Psoas muscle (tissue), 8 donors: ENCODE results near the gene NCSTN. TPM values are rescaled to one million over a fixed set of nuclear protein-coding genes. Genes with fewer than 3 reads are reported as not detected.
A peak's percentile ranks its signal among the peaks of the same experiment; 100 is the strongest.

ENCODE experiments used
- ATAC-seq, 4 donors: fragments of 200-7000 bp; cut with Tn5 transposase; one replicate each; pipeline ENCODE4 v1.9.1; 2020; ENCODE audit warnings: moderate library complexity in 3 of 4, mild to moderate bottlenecking in 2 of 4
- DNase-seq, 2 donors: peaks; one replicate each; pipeline ENCODE4 v3.0.0-alpha.2; 2020
- H3K27ac ChIP-seq: fragments of 200-600 bp; one replicate; pipeline ENCODE4 v1.8.0; 2022
- H3K27me3 ChIP-seq, 3 donors: fragments of 200-600 bp in 1 of 3; one replicate each; pipeline versions ENCODE4 v1.6.1 to v1.8.0; 2013 to 2022; ENCODE audit warnings: low read length in 2 of 3, mild to moderate bottlenecking in 2 of 3, moderate library complexity in 1 of 3; ENCODE audit not compliant: insufficient read depth in 3 of 3
- H3K36me3 ChIP-seq, 2 donors: fragments of 200-600 bp in 1 of 2; one replicate each; pipeline versions ENCODE4 v1.6.1 to v1.8.0; 2013 to 2022; ENCODE audit warnings: low read depth in 1 of 2, mild to moderate bottlenecking in 1 of 2, moderate library complexity in 1 of 2; ENCODE audit not compliant: insufficient read depth in 1 of 2
- H3K4me1 ChIP-seq: fragments of 200-600 bp; one replicate; pipeline ENCODE4 v1.8.0; 2022
- H3K4me3 ChIP-seq: fragments of 200-600 bp; one replicate; pipeline ENCODE4 v1.8.0; 2022; ENCODE audit warnings: mild to moderate bottlenecking
- H3K9me3 ChIP-seq: fragments of 200-600 bp; one replicate; pipeline ENCODE4 v1.8.0; 2022
- CTCF ChIP-seq: fragments of 200-600 bp; IDR thresholded peaks from one replicate; pipeline ENCODE4 v1.8.0; 2022; ENCODE audit warnings: antibody characterized with exemption
- WGBS, 3 donors: extraction: QIAGEN DNeasy Blood & Tissue Kit; methylation state at CpG; one replicate each; pipeline versions ENCODE4 v1.1.6 to v1.1.7; 2013; 5-methylcytosine and 5-hydroxymethylcytosine counted together
- intact Hi-C, 2 donors: fragments of 100-400 bp; cut with DNase I; formaldehyde crosslinking; loops; one replicate each; pipeline versions ENCODE4 v1.11.0 to v1.14.2; 2022
- polyA plus RNA-seq, 3 donors: library from polyadenylated mRNA; stranded (reverse); fragments of 200-250 nt; gene quantifications; one replicate each; pipeline ENCODE4 v1.2.3, GENCODE V29; 2013
- total RNA-seq, 4 donors: library from RNA; stranded (reverse); fragmentation: NEBNext Ultra II Directional in 2 of 4; extraction: Animal tissue kit (Norgen Biotek cat#: 25700) in 2 of 4; gene quantifications; one replicate each; pipeline versions ENCODE4 v1.2.1 to v1.2.4, GENCODE V29; 2021 to 2023
- donor health status: healthy with polysubstance abuse.
- donor health status: DM: no; HTN: no; CAD: no; lungs with moderate emphysema.
- donor health status: Bipolar disorder and iron deficiency.
- donor health status: healthy.
- donor health status: DM: yes; HTN: yes; CAD: no.
- donor health status: DM: no; HTN: no; CAD: no.
- donor health status: DM: no; HTN: no; CAD: no.
- donor health status: DM: yes; HTN: yes; CAD: no.

Gene NCSTN
- total and polyA plus RNA-seq, 7 donors = 23.5 to 49.8 (median 33.6) TPM

GRCh38 chr1:160344936-160345335 is 1.8 kb downstream of the NCSTN start:
- ATAC-seq (no peak), DNase-seq (no peak)
- Histone ChIP-seq H3K36me3 (peaks cover 10 to 56% of the 10 kb centered on the region in 2 donors), H3K9me3 (no peaks in the 10 kb centered on the region), H3K4me3 (peak overlapping the region; percentile 84), H3K27me3 (no peaks in the 10 kb centered on the region), H3K27ac (no peak overlapping the region), H3K4me1 (peaks cover 51% of the 10 kb centered on the region)
- 86 to 93% (median 92%) methylated on average over 6 of the region's 6 CpGs for WGBS, 3 donors
- TF ChIP-seq CTCF = no peak
- intact Hi-C loops = no loop called here

- no peak for ATAC-seq
- intact Hi-C loops = no loop called here
- no peak for TF ChIP-seq CTCF
These were observed 3.3 kb downstream of the NCSTN start for GRCh38 chr1:160346463-160346862.

GRCh38 chr1:160346958-160347357 is 3.8 kb downstream of the NCSTN start:
- Histone ChIP-seq H3K27me3 (no peaks in the 10 kb centered on the region), H3K27ac (no peak overlapping the region), H3K9me3 (no peaks in the 10 kb centered on the region), H3K4me1 (peaks cover 48% of the 10 kb centered on the region), H3K36me3 (peaks cover 10 to 72% of the 10 kb centered on the region in 2 donors), H3K4me3 (no peak overlapping the region)
- ATAC-seq = no peak
- 70 to 77% (median 73%) methylated on average over 4 of the region's 4 CpGs for WGBS, 3 donors
- intact Hi-C loops = no loop called here
- DNase-seq = no peak
- TF ChIP-seq CTCF = no peak

More at GRCh38 chr1:160346463-160346862, 3.3 kb downstream of the NCSTN start:
- Histone ChIP-seq H3K27ac (no peak overlapping the region), H3K9me3 (no peaks in the 10 kb centered on the region), H3K4me1 (peaks cover 51% of the 10 kb centered on the region), H3K27me3 (no peaks in the 10 kb centered on the region), H3K4me3 (no peak overlapping the region), H3K36me3 (peaks cover 10 to 67% of the 10 kb centered on the region in 2 donors)
- 83 to 88% (median 87%) methylated on average over 10 of the region's 10 CpGs for WGBS, 3 donors
- no peak for DNase-seq

- 19 to 24% (median 22%) methylated on average over 4 of the region's 4 CpGs for WGBS, 3 donors
- Histone ChIP-seq H3K36me3 (peaks cover 28 to 98% of the 10 kb centered on the region in 2 donors), H3K27me3 (no peaks in the 10 kb centered on the region), H3K4me1 (peaks cover 36% of the 10 kb centered on the region), H3K9me3 (no peaks in the 10 kb centered on the region), H3K4me3 (peak overlapping the region; percentile 40), H3K27ac (peak overlapping the region; percentile 83)
- TF ChIP-seq CTCF = no peak
- intact Hi-C loops = no loop called here
- ATAC-seq (peak; percentile 85 to 90 (median 87)), DNase-seq (peak; percentile 47 to 83)
These were observed 8.4 kb downstream of the NCSTN start for GRCh38 chr1:160351629-160352028.

GRCh38 chr1:160352555-160352954 is 9.4 kb downstream of the NCSTN start:
- peaks cover 32% of the 10 kb centered on the region for H3K4me1 ChIP-seq
- WGBS, 3 donors = 66 to 80% (median 68%) methylated on average over 8 of the region's 8 CpGs
- no peaks in the 10 kb centered on the region for H3K27me3 ChIP-seq
- intact Hi-C loops = no loop called here
- ATAC-seq (peak; percentile 36 to 53 (median 51)), DNase-seq (no peak)
- no peak for TF ChIP-seq CTCF
- H3K9me3 ChIP-seq = no peaks in the 10 kb centered on the region
- peaks cover 32 to 98% of the 10 kb centered on the region in 2 donors for H3K36me3 ChIP-seq
- H3K4me3 ChIP-seq = no peak overlapping the region
- H3K27ac ChIP-seq = peak overlapping the region; percentile 83
